Fibroblast of lung (primary cell): Measurements from ENCODE around the gene TSTD2. TPM values are rescaled to one million over a fixed set of nuclear protein-coding genes. Genes with fewer than 3 reads are reported as not detected.
"Not testable (repeated sequence)": the region's sequence is repeated elsewhere in the genome, so short reads cannot be mapped to it uniquely, and the experiment has no call there.

ENCODE experiments used
- DNase-seq, 2 donors: peaks; one replicate each; pipeline versions ENCODE4 v3.0.0 to v3.0.0-alpha.2; 2010; ENCODE audit warnings: low read depth in 2 of 2
- H2AFZ ChIP-seq: 2 replicates; pipeline ENCODE4 v1.5.1; 2012; ENCODE audit warnings: low read length, control low read depth, inconsistent platforms
- H3K27ac ChIP-seq: 2 replicates; pipeline ENCODE4 v1.5.1; 2011; ENCODE audit warnings: low read length, control low read depth; ENCODE audit not compliant: insufficient read depth
- H3K27me3 ChIP-seq: 2 replicates; pipeline ENCODE4 v1.5.1; 2011; ENCODE audit warnings: mild to moderate bottlenecking, low read length; ENCODE audit not compliant: control insufficient read depth, insufficient read depth
- H3K36me3 ChIP-seq: 2 replicates; pipeline ENCODE4 v1.5.1; 2011; ENCODE audit warnings: low read length; ENCODE audit not compliant: control insufficient read depth, insufficient read depth
- H3K4me1 ChIP-seq: 2 replicates; pipeline ENCODE4 v1.5.1; 2011; ENCODE audit warnings: low read length; ENCODE audit not compliant: control insufficient read depth, insufficient read depth; ENCODE audit errors: extremely low read depth
- H3K4me2 ChIP-seq: 2 replicates; pipeline ENCODE4 v1.5.1; 2011; ENCODE audit warnings: low read length, control low read depth; ENCODE audit not compliant: insufficient read depth; ENCODE audit errors: extremely low read depth
- H3K4me3 ChIP-seq, 4 experiments: fragments of 200-600 bp in 1 of 4; sonication (generic) in 1 of 4; replicated peaks in 1 of 4; 2 replicates each; pipeline ENCODE4 v1.5.1; 2011 to 2016; ENCODE audit warnings: low read length in 4 of 4, low read depth in 3 of 4, mild to moderate bottlenecking in 3 of 4, control low read depth in 2 of 4, inconsistent platforms in 1 of 4, mixed read lengths in 1 of 4; ENCODE audit not compliant: insufficient read depth in 1 of 4; ENCODE audit errors: control extremely low read depth in 1 of 4
- H3K79me2 ChIP-seq: 2 replicates; pipeline ENCODE4 v1.5.1; 2012; ENCODE audit warnings: mild to moderate bottlenecking, low read length, inconsistent platforms; ENCODE audit not compliant: control insufficient read depth, insufficient read depth
- H3K9ac ChIP-seq: 2 replicates; pipeline ENCODE4 v1.5.1; 2011; ENCODE audit warnings: mild to moderate bottlenecking, low read length, control low read depth; ENCODE audit not compliant: insufficient read depth
- H3K9me3 ChIP-seq: 2 replicates; pipeline ENCODE4 v1.5.1; 2012; ENCODE audit warnings: low read depth, low read length; ENCODE audit not compliant: control insufficient read depth, insufficient read depth
- H4K20me1 ChIP-seq: 2 replicates; pipeline ENCODE4 v1.5.1; 2011; ENCODE audit warnings: low read length; ENCODE audit not compliant: control insufficient read depth, insufficient read depth; ENCODE audit errors: extremely low read depth
- EZH2 ChIP-seq: IDR thresholded peaks from 2 replicates; pipeline ENCODE4 v1.5.1; 2012; ENCODE audit warnings: low read length, control low read depth, mild to moderate bottlenecking; ENCODE audit errors: missing control alignments
- polyA plus RNA-seq, 2 donors: library from polyadenylated mRNA; depleted of rRNA in 1 of 2; stranded (reverse) in 1 of 2; unstranded in 1 of 2; fragments of >200 nt; gene quantifications; 2 replicates each; pipeline ENCODE4 v1.2.1, GENCODE V29; 2011 to 2012; ENCODE audit warnings: missing spikeins in 1 of 2
- total RNA-seq: library from RNA; depleted of rRNA; stranded (reverse); fragments of >200 nt; gene quantifications from 2 replicates; pipeline ENCODE4 v1.2.1, GENCODE V29; 2014
- TF ChIP-seq, protein P1 (sequence below), 2 donors: IDR thresholded peaks in 1 of 2; conservative IDR thresholded peaks in 1 of 2; 1 replicate in 1 of 2; 2 replicates in 1 of 2; pipeline ENCODE4 v1.5.1; 2011 to 2012; ENCODE audit warnings: low read length in 2 of 2, control low read depth in 1 of 2, inconsistent platforms in 1 of 2, low read depth in 1 of 2, mild to moderate bottlenecking in 1 of 2

TSTD2 gene
- total and polyA plus RNA-seq, 2 donors (not counting 1 experiment from before 2014, with no cell fraction given) = 15.9 to 20.1 TPM

- H2AFZ ChIP-seq, H3K9me3 ChIP-seq, H3K4me1 ChIP-seq, H3K9ac ChIP-seq, H3K36me3 ChIP-seq, H4K20me1 ChIP-seq, H3K79me2 ChIP-seq, H3K4me3 ChIP-seq, H3K27me3 ChIP-seq, H3K27ac ChIP-seq, DNase-seq, H3K4me2 ChIP-seq: not testable (repeated sequence)
These were observed 51.6 kb downstream of the TSTD2 start for GRCh38 chr9:97581590-97581989.

DNA sequence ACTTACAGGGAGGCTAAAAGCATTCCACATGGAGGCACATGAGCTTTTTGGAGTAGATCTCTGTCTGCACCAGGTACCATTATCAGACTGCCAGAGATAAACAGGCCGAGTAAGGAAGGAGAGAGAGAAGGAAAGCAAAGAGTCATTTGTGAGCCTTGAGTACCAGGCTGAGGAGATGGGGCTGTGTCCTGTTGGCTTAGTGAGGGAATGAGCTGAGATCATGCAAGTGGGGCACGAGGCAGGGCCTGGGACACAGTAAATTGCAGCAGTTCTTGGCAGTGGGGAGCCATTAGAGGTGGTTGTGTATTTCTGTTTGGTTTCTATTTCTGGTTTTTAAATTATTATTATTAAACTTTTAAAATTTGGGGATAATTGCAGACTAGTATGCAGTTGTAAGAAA is 53.3 kb downstream of the TSTD2 start:
- Histone ChIP-seq H3K36me3 (no peaks in the 10 kb centered on the region), H3K27ac (no peak overlapping the region), H3K4me2 (no peak overlapping the region), H3K27me3 (no peaks in the 10 kb centered on the region), H3K4me1 (no peaks in the 10 kb centered on the region), H3K79me2 (no peaks in the 10 kb centered on the region), H3K9me3 (no peaks in the 10 kb centered on the region), H4K20me1 (no peaks in the 10 kb centered on the region), H3K9ac (no peak overlapping the region), H2AFZ (no peak overlapping the region), H3K4me3 (no peak overlapping the region)
- DNase-seq = no peak
- TF ChIP-seq, protein P1, sequence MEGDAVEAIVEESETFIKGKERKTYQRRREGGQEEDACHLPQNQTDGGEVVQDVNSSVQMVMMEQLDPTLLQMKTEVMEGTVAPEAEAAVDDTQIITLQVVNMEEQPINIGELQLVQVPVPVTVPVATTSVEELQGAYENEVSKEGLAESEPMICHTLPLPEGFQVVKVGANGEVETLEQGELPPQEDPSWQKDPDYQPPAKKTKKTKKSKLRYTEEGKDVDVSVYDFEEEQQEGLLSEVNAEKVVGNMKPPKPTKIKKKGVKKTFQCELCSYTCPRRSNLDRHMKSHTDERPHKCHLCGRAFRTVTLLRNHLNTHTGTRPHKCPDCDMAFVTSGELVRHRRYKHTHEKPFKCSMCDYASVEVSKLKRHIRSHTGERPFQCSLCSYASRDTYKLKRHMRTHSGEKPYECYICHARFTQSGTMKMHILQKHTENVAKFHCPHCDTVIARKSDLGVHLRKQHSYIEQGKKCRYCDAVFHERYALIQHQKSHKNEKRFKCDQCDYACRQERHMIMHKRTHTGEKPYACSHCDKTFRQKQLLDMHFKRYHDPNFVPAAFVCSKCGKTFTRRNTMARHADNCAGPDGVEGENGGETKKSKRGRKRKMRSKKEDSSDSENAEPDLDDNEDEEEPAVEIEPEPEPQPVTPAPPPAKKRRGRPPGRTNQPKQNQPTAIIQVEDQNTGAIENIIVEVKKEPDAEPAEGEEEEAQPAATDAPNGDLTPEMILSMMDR (conservative IDR thresholded peaks at IDR 0.05 in 1 of 2, IDR thresholded peaks at IDR 0.05 in 1 of 2; ENCODE audit: low read depth in 1 of 2, low read length in 2 of 2) = no peak
- TF ChIP-seq EZH2 = no peak

DNA sequence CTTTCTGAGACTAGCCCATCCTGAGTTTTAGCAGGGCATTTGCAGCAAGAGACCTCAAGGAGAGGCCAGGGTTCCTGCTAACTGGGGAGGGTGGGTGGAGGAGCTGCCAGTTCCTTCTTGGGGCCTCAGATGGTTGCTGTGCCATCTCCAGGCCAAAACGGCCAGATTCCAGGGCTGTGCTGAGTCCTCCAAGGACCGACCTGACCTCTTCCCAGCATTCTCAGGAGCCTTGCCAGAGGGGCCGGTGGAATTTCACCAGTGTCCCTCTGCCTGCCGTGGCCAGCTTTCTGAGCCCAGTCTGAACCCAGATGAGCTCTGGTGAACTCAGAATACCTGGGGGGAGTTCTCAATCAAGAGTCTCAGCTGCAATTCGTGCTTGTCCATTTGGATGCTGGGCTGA is 54.3 kb downstream of the TSTD2 start:
- Histone ChIP-seq H4K20me1 (no peaks in the 10 kb centered on the region), H3K27ac (no peak overlapping the region), H3K36me3 (no peaks in the 10 kb centered on the region), H3K9ac (no peak overlapping the region), H3K9me3 (no peaks in the 10 kb centered on the region), H3K27me3 (no peaks in the 10 kb centered on the region), H3K4me2 (no peak overlapping the region), H3K4me3 (no peak overlapping the region), H3K79me2 (no peaks in the 10 kb centered on the region), H2AFZ (no peak overlapping the region), H3K4me1 (no peaks in the 10 kb centered on the region)
- DNase-seq = no peak
- TF ChIP-seq, protein P1 (conservative IDR thresholded peaks at IDR 0.05 in 1 of 2, IDR thresholded peaks at IDR 0.05 in 1 of 2; ENCODE audit: low read depth in 1 of 2, low read length in 2 of 2) = no peak
- TF ChIP-seq EZH2 = no peak
